GM13976 (cell line): Measurements from ENCODE around the gene LRIG2.
"Not testable (repeated sequence)": the region's sequence is repeated elsewhere in the genome, so short reads cannot be mapped to it uniquely, and the experiment has no call there.

Experiments
- DNase-seq: peaks from one replicate; pipeline ENCODE4 v3.0.0; 2012; ENCODE audit warnings: low spot score
- in situ Hi-C: fragments of 300-500 bp; cut with MboI; formaldehyde crosslinking; loops from one replicate; pipeline ENCODE4 v1.12.0; 2022; ENCODE audit warnings: low sequenced_read_pairs, mixed read lengths, inconsistent platforms; ENCODE audit not compliant: unreplicated experiment
- TF ChIP-seq, protein P1 (sequence below): IDR thresholded peaks from 2 replicates; pipeline ENCODE4 v1.5.1; 2012; ENCODE audit warnings: borderline replicate concordance, mild to moderate bottlenecking; ENCODE audit not compliant: insufficient read depth; ENCODE audit errors: extremely low read depth, missing control alignments, control extremely low read depth

The LRIG2 gene

DNA sequence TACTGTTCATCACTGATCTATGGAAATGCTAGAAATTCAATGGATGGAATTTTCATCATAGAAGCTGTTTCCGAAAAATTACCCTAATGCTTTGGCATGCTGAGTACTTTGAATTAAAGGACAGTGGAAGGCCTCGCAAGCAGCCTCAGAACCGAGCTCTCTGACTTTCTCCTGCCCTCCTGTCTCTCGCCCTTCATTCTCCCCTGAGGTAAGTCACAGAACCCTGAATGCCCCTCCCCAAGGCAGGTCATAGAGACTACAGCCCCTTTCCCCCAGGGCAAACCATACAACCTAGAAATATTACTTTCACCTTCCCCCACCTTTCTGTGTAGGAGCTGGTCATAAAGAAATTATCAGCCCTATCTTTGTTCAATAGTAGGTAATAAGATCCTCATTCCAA is 74.8 kb downstream of the LRIG2 start:
- no peak for DNase-seq
- TF ChIP-seq, protein P1, sequence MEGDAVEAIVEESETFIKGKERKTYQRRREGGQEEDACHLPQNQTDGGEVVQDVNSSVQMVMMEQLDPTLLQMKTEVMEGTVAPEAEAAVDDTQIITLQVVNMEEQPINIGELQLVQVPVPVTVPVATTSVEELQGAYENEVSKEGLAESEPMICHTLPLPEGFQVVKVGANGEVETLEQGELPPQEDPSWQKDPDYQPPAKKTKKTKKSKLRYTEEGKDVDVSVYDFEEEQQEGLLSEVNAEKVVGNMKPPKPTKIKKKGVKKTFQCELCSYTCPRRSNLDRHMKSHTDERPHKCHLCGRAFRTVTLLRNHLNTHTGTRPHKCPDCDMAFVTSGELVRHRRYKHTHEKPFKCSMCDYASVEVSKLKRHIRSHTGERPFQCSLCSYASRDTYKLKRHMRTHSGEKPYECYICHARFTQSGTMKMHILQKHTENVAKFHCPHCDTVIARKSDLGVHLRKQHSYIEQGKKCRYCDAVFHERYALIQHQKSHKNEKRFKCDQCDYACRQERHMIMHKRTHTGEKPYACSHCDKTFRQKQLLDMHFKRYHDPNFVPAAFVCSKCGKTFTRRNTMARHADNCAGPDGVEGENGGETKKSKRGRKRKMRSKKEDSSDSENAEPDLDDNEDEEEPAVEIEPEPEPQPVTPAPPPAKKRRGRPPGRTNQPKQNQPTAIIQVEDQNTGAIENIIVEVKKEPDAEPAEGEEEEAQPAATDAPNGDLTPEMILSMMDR, result no peak
- in situ Hi-C loops, result loop anchor here (10.0 kb wide), 1 partner anchor 307 kb away; no protein-coding TSS in a partner anchor

DNA sequence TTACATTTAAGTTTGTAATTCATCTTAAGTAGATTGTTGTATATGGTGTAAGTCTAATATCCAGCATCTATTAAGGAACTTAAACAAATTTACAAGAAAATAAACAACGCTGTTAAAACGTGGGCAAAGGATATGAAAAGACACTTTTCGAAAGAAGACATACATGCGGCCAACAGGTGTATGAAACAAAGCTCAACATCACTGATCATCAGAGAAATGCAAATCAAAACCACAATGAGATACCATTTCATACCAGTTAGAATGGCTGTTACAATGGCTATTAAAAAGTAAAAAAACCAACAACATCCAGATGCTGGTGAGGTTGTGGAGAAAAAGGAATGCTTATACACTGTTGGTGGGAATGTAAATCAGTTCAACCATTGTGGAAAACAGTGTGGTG is 77.5 kb downstream of the LRIG2 start:
- in situ Hi-C loops, DNase-seq: not testable (repeated sequence)

DNA sequence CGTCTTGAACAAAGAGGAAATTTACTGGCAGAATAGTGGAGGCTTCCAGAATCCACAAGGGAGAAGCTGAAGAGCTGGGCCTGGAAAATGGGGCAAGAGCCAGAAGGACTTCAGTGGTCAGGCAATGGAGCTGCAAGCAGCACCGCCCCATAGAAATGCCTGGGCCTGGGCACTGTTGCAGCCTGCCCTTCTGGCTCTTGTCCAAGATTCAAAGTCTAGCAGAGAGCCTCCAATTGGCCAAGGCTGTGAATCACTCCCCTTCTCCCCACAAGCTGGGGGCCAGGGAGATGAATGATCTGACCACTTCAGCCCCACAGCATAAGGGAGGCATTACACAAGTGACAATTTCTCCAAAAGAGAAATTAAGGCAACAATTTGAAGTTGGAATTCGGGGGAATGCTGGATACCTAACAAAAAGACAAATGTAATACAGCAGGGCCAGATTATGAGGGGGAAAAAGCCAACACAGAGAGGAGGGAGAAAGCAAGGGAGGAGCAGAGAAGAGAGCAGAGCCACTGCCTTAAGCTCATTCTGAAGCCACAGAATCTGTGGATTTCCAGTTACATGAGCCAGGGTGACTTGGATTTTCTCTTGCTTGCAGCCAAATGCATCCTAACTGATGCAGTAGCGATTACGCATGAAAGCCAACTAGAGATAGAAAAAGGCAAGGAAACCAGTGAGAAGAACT is 80.3 kb downstream of the LRIG2 start:
- TF ChIP-seq, protein P1, result no peak
- in situ Hi-C loops, result no loop called here
- DNase-seq, result no peak

DNA sequence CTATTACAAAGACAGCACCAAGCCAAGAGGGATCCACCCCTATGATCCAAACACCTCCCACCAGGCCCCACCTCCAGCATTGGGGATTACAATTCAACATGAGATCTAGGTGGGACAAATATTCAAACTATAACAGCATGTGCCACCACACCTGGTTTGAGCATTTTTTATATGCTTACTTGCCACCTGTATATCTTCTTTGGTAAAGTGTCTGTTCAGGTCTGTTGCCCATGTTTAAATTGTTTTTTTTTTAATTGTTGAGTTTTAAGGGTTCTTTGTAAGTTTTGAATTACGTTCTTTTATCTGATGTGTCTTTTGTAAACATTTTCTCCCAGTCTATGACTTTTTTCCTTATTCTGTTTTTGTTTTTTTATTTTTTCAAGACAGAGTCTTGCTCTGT is 83.4 kb downstream of the LRIG2 start:
- DNase-seq, result no peak
- in situ Hi-C loops, result no loop called here
- TF ChIP-seq, protein P1, result no peak

DNA sequence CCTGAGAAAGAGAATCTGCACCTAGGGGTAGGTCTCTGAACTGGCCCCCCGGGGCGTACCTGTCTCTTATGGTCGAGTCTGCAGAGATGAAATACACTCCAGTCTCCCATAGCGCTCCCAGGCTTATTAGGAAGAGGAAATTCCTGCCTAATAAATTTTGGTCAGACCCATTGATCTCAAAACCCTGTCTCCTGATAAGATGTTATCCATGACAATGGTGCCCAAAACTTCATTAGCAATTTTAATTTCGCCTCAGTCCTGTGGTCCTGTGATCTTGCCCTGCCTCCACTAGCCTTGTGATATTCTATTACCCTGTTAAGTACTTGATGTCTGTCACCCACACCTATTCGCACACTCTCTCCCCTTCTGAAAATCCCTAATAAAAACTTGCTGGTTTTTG is 85.7 kb downstream of the LRIG2 start:
- in situ Hi-C loops, DNase-seq: not testable (repeated sequence)

DNA sequence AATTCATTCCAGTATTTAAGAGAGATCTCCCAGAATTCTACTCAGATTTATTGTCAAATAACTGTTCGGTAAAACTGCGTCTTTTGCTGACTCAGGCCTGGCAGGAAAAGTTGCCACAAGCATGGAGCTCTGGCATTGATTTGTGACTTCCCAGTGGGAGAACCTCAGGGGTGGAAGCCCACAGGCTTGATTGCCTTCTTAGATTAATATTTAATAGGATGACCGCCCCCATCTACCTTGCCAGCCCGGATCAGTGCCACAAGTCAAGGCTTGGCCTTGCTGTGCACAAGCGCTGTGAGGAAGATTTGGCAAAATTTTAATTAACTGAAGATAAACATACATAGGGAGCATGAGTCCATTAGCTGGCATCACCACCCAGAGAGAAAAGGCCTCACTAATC is 93.5 kb downstream of the LRIG2 start:
- in situ Hi-C loops, result no loop called here
- no peak for DNase-seq
- TF ChIP-seq, protein P1, result no peak

DNA sequence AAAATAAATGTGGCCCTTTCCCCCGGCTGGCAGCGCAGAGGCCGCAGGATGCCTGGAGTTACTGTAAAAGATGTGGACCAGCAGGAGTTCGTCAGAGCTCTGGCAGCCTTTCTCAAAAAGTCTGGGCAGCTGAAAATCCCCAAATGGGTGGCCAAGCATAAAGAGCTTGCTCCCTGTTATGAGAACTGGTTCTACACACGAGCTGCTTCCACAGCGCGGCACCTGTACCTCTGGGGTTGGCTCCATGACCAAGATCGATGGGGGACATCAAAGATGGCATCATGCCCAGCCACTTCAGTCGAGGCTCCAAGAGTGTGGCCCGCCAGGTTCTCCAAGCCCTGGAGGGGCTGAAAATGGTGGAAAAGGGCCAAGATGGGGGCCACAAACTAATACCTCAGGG is 95.9 kb downstream of the LRIG2 start:
- in situ Hi-C loops, result no loop called here
- TF ChIP-seq, protein P1, result no peak
- DNase-seq, result no peak

DNA sequence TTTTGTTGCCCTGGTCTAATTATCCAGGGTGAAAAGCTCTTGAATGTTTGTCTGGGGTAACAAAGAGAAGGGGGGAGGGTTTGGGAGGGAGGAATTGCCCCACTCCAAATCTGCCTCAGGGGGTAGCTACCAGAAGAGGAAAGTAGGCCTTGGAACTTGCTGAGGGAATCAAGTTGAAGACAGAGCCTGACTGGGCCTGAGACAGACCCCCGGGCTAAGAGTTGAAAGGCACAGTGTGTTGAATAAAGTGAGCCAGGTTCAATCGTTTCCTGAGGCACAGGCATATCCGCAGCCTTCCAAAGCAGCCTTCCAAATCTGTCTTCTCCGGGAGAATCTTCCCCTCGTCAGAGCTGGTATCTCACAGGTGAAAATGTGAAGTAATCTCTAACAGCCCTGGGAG is 96.6 kb downstream of the LRIG2 start:
- no peak for DNase-seq
- TF ChIP-seq, protein P1, result no peak
- in situ Hi-C loops, result no loop called here
